ENCODE results near the gene PIGW.

Gene PIGW

DNA sequence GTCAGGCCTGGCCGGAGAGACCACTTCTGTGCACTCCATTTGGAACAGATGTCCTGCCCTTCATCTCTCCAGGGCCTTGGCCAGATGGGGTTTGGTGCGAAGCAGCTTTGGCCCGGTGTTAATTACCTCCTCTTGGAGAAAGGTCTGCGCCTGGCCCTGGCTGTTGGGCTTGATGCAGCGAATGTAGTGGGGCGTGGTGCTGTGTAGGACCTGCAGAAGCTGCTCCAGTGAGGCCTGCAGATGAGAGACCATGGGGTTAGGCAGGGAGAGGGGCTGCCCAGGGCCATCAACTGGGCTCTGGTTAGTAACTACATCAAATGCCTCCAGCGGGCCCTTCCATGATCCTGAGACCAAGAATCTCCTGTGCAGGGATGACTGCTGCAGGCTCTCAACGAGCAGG lies 29.6 kb upstream of the PIGW start:
- Histone ChIP-seq H2BK12ac (ENCODE audit: low read length) (no peak overlapping the region), H3K27me3 (ENCODE audit: control insufficient read depth in 3 of 3, insufficient read depth in 3 of 3, low read depth in 1 of 3, low read length in 3 of 3) (no peaks in the 10 kb centered on the region), H3K9me3 (replicated peaks in 1 of 2; ENCODE audit: control insufficient read depth in 2 of 2, insufficient read depth in 1 of 2, low read depth in 1 of 2, low read length in 2 of 2) (no peaks in the 10 kb centered on the region), H3K4me2 (ENCODE audit: insufficient read depth, low read length, poor library complexity, severe bottlenecking) (no peak overlapping the region), H4K91ac (ENCODE audit: low read depth, low read length, poor library complexity) (no peak overlapping the region), H3K4me3 (ENCODE audit: low read length in 2 of 2) (no peak overlapping the region), H3K14ac (ENCODE audit: low read length) (no peak overlapping the region), H4K8ac (ENCODE audit: low read depth, low read length) (no peak overlapping the region), H3K79me1 (ENCODE audit: low read depth, low read length) (no peaks in the 10 kb centered on the region), H3K18ac (ENCODE audit: low read length) (no peak overlapping the region), H2AFZ (ENCODE audit: low read length) (no peak overlapping the region), H3K4me1 (ENCODE audit: control insufficient read depth in 2 of 2, insufficient read depth in 1 of 2, low read depth in 1 of 2, low read length in 2 of 2) (no peaks in the 10 kb centered on the region), H2BK120ac (ENCODE audit: low read depth, low read length) (no peak overlapping the region), H3K23ac (ENCODE audit: low read depth, low read length, poor library complexity) (no peak overlapping the region), H3K36me3 (replicated peaks in 1 of 2; ENCODE audit: control insufficient read depth in 2 of 2, insufficient read depth in 2 of 2, low read length in 2 of 2) (peaks cover 50 to 98% of the 10 kb centered on the region in 2 donors), H3K27ac (replicated peaks; ENCODE audit: low read length) (no peak overlapping the region), H2BK5ac (ENCODE audit: low read length) (no peak overlapping the region), H2AK5ac (ENCODE audit: low read depth, low read length) (no peak overlapping the region), H2BK15ac (ENCODE audit: low read length) (no peak overlapping the region), H3K4ac (ENCODE audit: low read length) (no peak overlapping the region), H3K9ac (ENCODE audit: low read depth, low read length, poor library complexity) (peak overlapping the region; percentile 61)
- DNase-seq (ENCODE audit: low spot score) = no peak
- WGBS, 2 donors (ENCODE audit: extremely low coverage in 2 of 2, insufficient read length in 2 of 2, insufficient replicate concordance in 1 of 2) = no CpG with 5 or more reads among the region's 8 CpGs

DNA sequence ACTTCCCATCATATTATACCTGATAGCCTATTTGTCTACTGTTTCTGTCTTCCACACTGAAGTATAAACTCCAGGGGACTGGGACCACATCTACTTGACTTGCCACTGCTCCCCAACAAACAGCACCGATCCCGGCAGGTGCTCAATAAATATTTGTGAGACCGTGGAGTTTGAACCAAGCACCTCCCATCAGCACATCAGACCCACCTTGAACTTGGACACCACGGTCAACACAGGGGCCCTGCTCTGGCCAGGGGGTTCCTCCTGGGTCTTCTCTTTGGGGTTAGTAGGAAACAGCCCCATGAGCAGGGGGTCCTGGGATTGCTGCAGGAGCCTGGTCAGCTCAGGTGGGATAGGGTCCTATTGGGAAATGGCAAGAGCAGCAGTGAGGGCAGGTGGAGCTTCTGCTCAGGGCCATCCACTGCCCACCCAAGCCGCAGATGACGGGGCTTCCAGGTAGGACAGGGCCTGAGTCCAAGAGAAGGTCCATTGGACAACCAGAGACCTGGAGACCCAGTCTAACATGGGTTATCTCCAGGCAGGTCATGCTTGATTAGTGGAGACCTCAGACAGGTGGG lies 28.4 kb upstream of the PIGW start:
- no peak overlapping the region for H4K8ac ChIP-seq (ENCODE audit: low read depth, low read length)
- H2AK5ac ChIP-seq (ENCODE audit: low read depth, low read length) = no peak overlapping the region
- H4K91ac ChIP-seq (ENCODE audit: low read depth, low read length, poor library complexity) = no peak overlapping the region
- H3K23ac ChIP-seq (ENCODE audit: low read depth, low read length, poor library complexity) = no peak overlapping the region
- H2BK15ac ChIP-seq (ENCODE audit: low read length) = no peak overlapping the region
- no peak overlapping the region for H3K27ac ChIP-seq (replicated peaks; ENCODE audit: low read length)
- no peak overlapping the region for H3K18ac ChIP-seq (ENCODE audit: low read length)
- H2BK5ac ChIP-seq (ENCODE audit: low read length) = no peak overlapping the region
- H3K4ac ChIP-seq (ENCODE audit: low read length) = no peak overlapping the region
- H3K9me3 ChIP-seq (replicated peaks in 1 of 2; ENCODE audit: control insufficient read depth in 2 of 2, insufficient read depth in 1 of 2, low read depth in 1 of 2, low read length in 2 of 2) = no peaks in the 10 kb centered on the region
- no peak overlapping the region for H3K4me3 ChIP-seq (ENCODE audit: low read length in 2 of 2)
- no CpG with 5 or more reads among the region's 6 CpGs for WGBS, 2 donors (ENCODE audit: extremely low coverage in 2 of 2, insufficient read length in 2 of 2, insufficient replicate concordance in 1 of 2)
- no peak overlapping the region for H3K9ac ChIP-seq (ENCODE audit: low read depth, low read length, poor library complexity)
- H3K4me1 ChIP-seq (ENCODE audit: control insufficient read depth in 2 of 2, insufficient read depth in 1 of 2, low read depth in 1 of 2, low read length in 2 of 2) = no peaks in the 10 kb centered on the region
- no peak overlapping the region for H2BK12ac ChIP-seq (ENCODE audit: low read length)
- H3K4me2 ChIP-seq (ENCODE audit: insufficient read depth, low read length, poor library complexity, severe bottlenecking) = no peak overlapping the region
- H2AFZ ChIP-seq (ENCODE audit: low read length) = no peak overlapping the region
- no peaks in the 10 kb centered on the region for H3K79me1 ChIP-seq (ENCODE audit: low read depth, low read length)
- DNase-seq (ENCODE audit: low spot score) = no peak
- no peaks in the 10 kb centered on the region for H3K27me3 ChIP-seq (ENCODE audit: control insufficient read depth in 3 of 3, insufficient read depth in 3 of 3, low read depth in 1 of 3, low read length in 3 of 3)
- peaks cover 50 to 98% of the 10 kb centered on the region in 2 donors for H3K36me3 ChIP-seq (replicated peaks in 1 of 2; ENCODE audit: control insufficient read depth in 2 of 2, insufficient read depth in 2 of 2, low read length in 2 of 2)
- no peak overlapping the region for H3K14ac ChIP-seq (ENCODE audit: low read length)
- H2BK120ac ChIP-seq (ENCODE audit: low read depth, low read length) = no peak overlapping the region

DNA sequence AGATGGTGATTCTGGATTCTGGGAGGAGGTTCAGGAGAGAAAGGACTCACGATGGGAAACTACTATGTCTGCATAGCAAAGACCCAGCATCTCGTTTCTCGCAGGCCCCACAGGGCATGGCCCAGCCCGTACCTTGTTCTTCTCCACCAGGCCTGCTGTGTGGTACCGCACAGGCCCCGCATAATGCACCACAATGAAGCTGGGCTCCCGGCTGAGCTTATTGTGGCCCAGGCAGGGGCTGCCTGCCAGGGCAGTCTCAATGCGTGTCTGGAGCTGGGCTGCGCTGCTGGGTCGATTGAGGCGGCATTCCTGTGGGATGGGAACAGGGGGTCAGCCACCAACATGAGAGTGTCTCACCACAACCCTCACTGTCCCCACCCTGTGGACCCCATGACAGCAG lies 28.0 kb upstream of the PIGW start:
- Histone ChIP-seq H2BK120ac (ENCODE audit: low read depth, low read length) (no peak overlapping the region), H3K27ac (replicated peaks; ENCODE audit: low read length) (no peak overlapping the region), H3K79me1 (ENCODE audit: low read depth, low read length) (no peaks in the 10 kb centered on the region), H2BK15ac (ENCODE audit: low read length) (no peak overlapping the region), H2BK5ac (ENCODE audit: low read length) (no peak overlapping the region), H3K36me3 (replicated peaks in 1 of 2; ENCODE audit: control insufficient read depth in 2 of 2, insufficient read depth in 2 of 2, low read length in 2 of 2) (peaks cover 49 to 98% of the 10 kb centered on the region in 2 donors), H2AK5ac (ENCODE audit: low read depth, low read length) (no peak overlapping the region), H2BK12ac (ENCODE audit: low read length) (no peak overlapping the region), H4K91ac (ENCODE audit: low read depth, low read length, poor library complexity) (no peak overlapping the region), H3K4me1 (ENCODE audit: control insufficient read depth in 2 of 2, insufficient read depth in 1 of 2, low read depth in 1 of 2, low read length in 2 of 2) (no peaks in the 10 kb centered on the region), H4K8ac (ENCODE audit: low read depth, low read length) (no peak overlapping the region), H3K9ac (ENCODE audit: low read depth, low read length, poor library complexity) (no peak overlapping the region), H3K4ac (ENCODE audit: low read length) (no peak overlapping the region), H3K14ac (ENCODE audit: low read length) (no peak overlapping the region), H3K4me2 (ENCODE audit: insufficient read depth, low read length, poor library complexity, severe bottlenecking) (no peak overlapping the region), H3K4me3 (ENCODE audit: low read length in 2 of 2) (no peak overlapping the region), H3K27me3 (ENCODE audit: control insufficient read depth in 3 of 3, insufficient read depth in 3 of 3, low read depth in 1 of 3, low read length in 3 of 3) (no peaks in the 10 kb centered on the region), H3K9me3 (replicated peaks in 1 of 2; ENCODE audit: control insufficient read depth in 2 of 2, insufficient read depth in 1 of 2, low read depth in 1 of 2, low read length in 2 of 2) (no peaks in the 10 kb centered on the region), H3K23ac (ENCODE audit: low read depth, low read length, poor library complexity) (no peak overlapping the region), H3K18ac (ENCODE audit: low read length) (no peak overlapping the region), H2AFZ (ENCODE audit: low read length) (no peak overlapping the region)
- DNase-seq (ENCODE audit: low spot score) = no peak
- WGBS, 2 donors (ENCODE audit: extremely low coverage in 2 of 2, insufficient read length in 2 of 2, insufficient replicate concordance in 1 of 2) = no CpG with 5 or more reads among the region's 11 CpGs

DNA sequence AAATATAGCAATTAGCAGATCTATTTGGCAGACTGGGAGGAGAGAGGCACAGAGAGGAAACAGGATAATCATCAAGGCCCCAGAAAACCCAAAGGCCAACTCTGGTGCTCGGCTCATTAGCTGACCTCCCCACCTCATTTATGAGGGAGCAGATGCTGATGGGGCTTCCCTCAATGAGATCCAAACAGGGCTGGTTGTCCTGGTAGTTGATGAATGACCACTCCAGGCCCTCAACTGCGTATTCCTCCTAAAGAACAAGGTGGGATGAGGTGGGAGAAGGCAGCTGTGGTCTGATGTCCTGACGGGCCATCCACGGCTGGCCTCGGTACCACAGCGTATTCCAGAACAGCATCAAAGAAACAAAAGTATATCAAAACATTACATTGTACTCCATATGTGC lies 27.5 kb upstream of the PIGW start:
- no peak overlapping the region for H2BK12ac ChIP-seq (ENCODE audit: low read length)
- H3K18ac ChIP-seq (ENCODE audit: low read length) = no peak overlapping the region
- H2BK5ac ChIP-seq (ENCODE audit: low read length) = no peak overlapping the region
- DNase-seq (ENCODE audit: low spot score) = no peak
- H3K4me3 ChIP-seq (ENCODE audit: low read length in 2 of 2) = no peak overlapping the region
- no peak overlapping the region for H3K27ac ChIP-seq (replicated peaks; ENCODE audit: low read length)
- peaks cover 49 to 95% of the 10 kb centered on the region in 2 donors for H3K36me3 ChIP-seq (replicated peaks in 1 of 2; ENCODE audit: control insufficient read depth in 2 of 2, insufficient read depth in 2 of 2, low read length in 2 of 2)
- no peaks in the 10 kb centered on the region for H3K4me1 ChIP-seq (ENCODE audit: control insufficient read depth in 2 of 2, insufficient read depth in 1 of 2, low read depth in 1 of 2, low read length in 2 of 2)
- H3K14ac ChIP-seq (ENCODE audit: low read length) = no peak overlapping the region
- H4K91ac ChIP-seq (ENCODE audit: low read depth, low read length, poor library complexity) = no peak overlapping the region
- H2BK15ac ChIP-seq (ENCODE audit: low read length) = no peak overlapping the region
- no peak overlapping the region for H4K8ac ChIP-seq (ENCODE audit: low read depth, low read length)
- H3K79me1 ChIP-seq (ENCODE audit: low read depth, low read length) = no peaks in the 10 kb centered on the region
- H2AK5ac ChIP-seq (ENCODE audit: low read depth, low read length) = no peak overlapping the region
- no peak overlapping the region for H3K4ac ChIP-seq (ENCODE audit: low read length)
- H3K9ac ChIP-seq (ENCODE audit: low read depth, low read length, poor library complexity) = no peak overlapping the region
- WGBS, 2 donors (ENCODE audit: extremely low coverage in 2 of 2, insufficient read length in 2 of 2, insufficient replicate concordance in 1 of 2) = no CpG with 5 or more reads among the region's 6 CpGs
- H3K4me2 ChIP-seq (ENCODE audit: insufficient read depth, low read length, poor library complexity, severe bottlenecking) = no peak overlapping the region
- no peak overlapping the region for H2AFZ ChIP-seq (ENCODE audit: low read length)
- H3K23ac ChIP-seq (ENCODE audit: low read depth, low read length, poor library complexity) = no peak overlapping the region
- no peaks in the 10 kb centered on the region for H3K9me3 ChIP-seq (replicated peaks in 1 of 2; ENCODE audit: control insufficient read depth in 2 of 2, insufficient read depth in 1 of 2, low read depth in 1 of 2, low read length in 2 of 2)
- no peak overlapping the region for H2BK120ac ChIP-seq (ENCODE audit: low read depth, low read length)
- no peaks in the 10 kb centered on the region for H3K27me3 ChIP-seq (ENCODE audit: control insufficient read depth in 3 of 3, insufficient read depth in 3 of 3, low read depth in 1 of 3, low read length in 3 of 3)
